Astrocyte (in vitro differentiated cells and primary cell): Measurements from ENCODE around the gene TMEM100. TPM values are rescaled to one million over a fixed set of nuclear protein-coding genes. Genes with fewer than 3 reads are reported as not detected.

Source experiments
- DNase-seq: peaks from one replicate; pipeline ENCODE4 v3.0.0-alpha.2; 2010; ENCODE audit warnings: low read depth
- FAIRE-seq: peaks from 2 replicates; lab custom pipeline; 2011; peaks lifted over from hg19 to GRCh38; lab: Jason Lieb, UNC
- H2AFZ ChIP-seq: 2 replicates; pipeline ENCODE4 v1.6.0; 2012; ENCODE audit warnings: low read depth, low read length, inconsistent platforms
- H3K27ac ChIP-seq: 2 replicates; pipeline ENCODE4 v1.5.1; 2011; ENCODE audit warnings: low read depth, low read length, inconsistent platforms
- H3K27me3 ChIP-seq: 2 replicates; pipeline ENCODE4 v1.6.0; 2011; ENCODE audit warnings: low read length, inconsistent platforms; ENCODE audit not compliant: insufficient read depth
- H3K36me3 ChIP-seq: 2 replicates; pipeline ENCODE4 v1.5.1; 2011; ENCODE audit warnings: low read length, inconsistent platforms; ENCODE audit not compliant: insufficient read depth
- H3K4me1 ChIP-seq: 2 replicates; pipeline ENCODE4 v1.5.1; 2011; ENCODE audit warnings: low read length, inconsistent platforms; ENCODE audit not compliant: insufficient read depth
- H3K4me2 ChIP-seq: 2 replicates; pipeline ENCODE4 v1.6.0; 2012; ENCODE audit warnings: low read length, inconsistent platforms
- H3K4me3 ChIP-seq: 2 replicates; pipeline ENCODE4 v1.5.1; 2011; ENCODE audit warnings: low read depth, mild to moderate bottlenecking, low read length, inconsistent platforms; ENCODE audit not compliant: insufficient read depth
- H3K79me2 ChIP-seq: 2 replicates; pipeline ENCODE4 v1.6.0; 2012; ENCODE audit warnings: mild to moderate bottlenecking, low read length, inconsistent platforms; ENCODE audit not compliant: insufficient read depth
- H3K9ac ChIP-seq: 2 replicates; pipeline ENCODE4 v1.6.0; 2012; ENCODE audit warnings: mild to moderate bottlenecking, low read length, inconsistent platforms
- H3K9me3 ChIP-seq: 2 replicates; pipeline ENCODE4 v1.5.1; 2012; ENCODE audit warnings: low read depth, mild to moderate bottlenecking, low read length, inconsistent platforms; ENCODE audit not compliant: insufficient read depth
- H4K20me1 ChIP-seq: 2 replicates; pipeline ENCODE4 v1.6.0; 2012; ENCODE audit warnings: low read length, inconsistent platforms; ENCODE audit not compliant: insufficient read depth
- H3K27ac Mint-ChIP-seq: one replicate; pipeline ENCODE4 v1.8.0; 2021; ENCODE audit warnings: mild to moderate bottlenecking, mixed read lengths; ENCODE audit not compliant: unreplicated experiment
- H3K27me3 Mint-ChIP-seq: one replicate; pipeline ENCODE4 v1.8.0; 2021; ENCODE audit warnings: low read depth, mixed read lengths; ENCODE audit not compliant: unreplicated experiment
- H3K36me3 Mint-ChIP-seq: one replicate; pipeline ENCODE4 v1.8.0; 2021; ENCODE audit warnings: low read depth, mixed read lengths; ENCODE audit not compliant: unreplicated experiment
- H3K4me1 Mint-ChIP-seq: one replicate; pipeline ENCODE4 v1.8.0; 2021; ENCODE audit warnings: low read depth, mixed read lengths; ENCODE audit not compliant: unreplicated experiment
- H3K4me3 Mint-ChIP-seq: one replicate; pipeline ENCODE4 v1.8.0; 2021; ENCODE audit warnings: mild to moderate bottlenecking, moderate library complexity, mixed read lengths; ENCODE audit not compliant: unreplicated experiment
- H3K9me3 Mint-ChIP-seq: one replicate; pipeline ENCODE4 v1.8.0; 2021; ENCODE audit warnings: mild to moderate bottlenecking, mixed read lengths; ENCODE audit not compliant: unreplicated experiment
- EZH2 ChIP-seq: IDR thresholded peaks from 2 replicates; pipeline ENCODE4 v1.6.1; 2012; ENCODE audit warnings: mild to moderate bottlenecking, low read length, inconsistent platforms; ENCODE audit not compliant: insufficient read depth
- total RNA-seq: library from RNA; stranded (reverse); gene quantifications from 2 replicates; pipeline ENCODE4 v1.2.1, GENCODE V29; 2021
- TF ChIP-seq, protein P1 (sequence below): IDR thresholded peaks from 2 replicates; pipeline ENCODE4 v1.5.1; 2011; ENCODE audit warnings: low read depth, mild to moderate bottlenecking, inconsistent platforms, low read length, moderate library complexity; ENCODE audit not compliant: insufficient read depth

Gene TMEM100
- total RNA-seq, 1 donor from 2014 or later = 7.3 TPM

DNA sequence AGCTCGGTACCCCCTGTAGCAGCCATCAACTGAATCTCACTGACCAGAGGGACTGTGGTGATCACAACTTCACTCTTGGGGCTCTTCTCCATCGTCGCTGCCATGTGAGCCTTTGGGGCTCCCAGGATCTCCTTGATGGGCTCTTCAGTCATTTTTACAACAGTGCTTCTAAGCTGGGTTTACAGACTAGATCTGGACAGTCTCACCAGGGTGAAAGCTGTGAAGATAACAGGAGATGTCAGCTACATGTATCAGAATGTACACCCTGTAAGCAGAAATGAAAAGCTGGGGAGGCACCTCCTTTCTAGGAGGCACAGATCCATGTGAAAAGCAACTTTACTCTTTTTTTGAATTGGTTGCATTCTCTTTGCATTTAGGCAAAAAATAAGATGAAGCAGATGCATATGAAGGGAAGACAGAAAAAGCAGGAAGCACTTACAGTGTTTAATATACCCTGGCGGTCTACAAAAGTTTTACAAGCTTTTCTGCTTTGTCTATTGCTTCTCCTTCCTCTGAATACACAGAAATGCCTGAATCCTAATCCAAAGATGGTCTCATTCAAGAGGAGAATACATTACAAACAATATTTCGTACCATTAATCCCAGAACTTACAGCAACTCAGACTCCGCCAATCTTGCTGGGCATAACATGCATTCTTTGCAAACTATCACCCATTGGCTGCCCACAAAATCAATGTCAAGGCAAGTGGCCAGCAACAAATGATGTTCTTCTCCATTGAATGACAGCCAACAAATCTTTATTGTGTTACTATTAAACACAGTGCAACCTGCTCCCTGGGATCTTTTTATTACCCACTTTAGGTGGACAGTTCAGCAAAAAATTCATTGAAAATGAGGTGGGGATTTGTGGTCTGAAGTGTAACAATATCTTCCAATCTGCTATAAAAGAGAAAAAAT is 1.5 kb downstream of the TMEM100 start:
- Histone ChIP-seq H3K9ac (no peak overlapping the region), H3K4me2 (no peak overlapping the region), H3K4me3 (no peak overlapping the region), H3K4me1 (peaks cover 19% of the 10 kb centered on the region), H3K27ac (no peak overlapping the region), H3K79me2 (no peaks in the 10 kb centered on the region), H4K20me1 (no peaks in the 10 kb centered on the region), H3K27me3 (no peaks in the 10 kb centered on the region), H3K9me3 (no peaks in the 10 kb centered on the region), H2AFZ (no peak overlapping the region), H3K36me3 (no peaks in the 10 kb centered on the region)
- Mint-ChIP-seq H3K4me1 (peaks cover 32% of the 10 kb centered on the region), H3K9me3 (no peaks in the 10 kb centered on the region), H3K27ac (no peak overlapping the region), H3K36me3 (no peaks in the 10 kb centered on the region), H3K27me3 (no peaks in the 10 kb centered on the region), H3K4me3 (peak overlapping the region; percentile 82)
- TF ChIP-seq EZH2 = no peak
- TF ChIP-seq, protein P1, sequence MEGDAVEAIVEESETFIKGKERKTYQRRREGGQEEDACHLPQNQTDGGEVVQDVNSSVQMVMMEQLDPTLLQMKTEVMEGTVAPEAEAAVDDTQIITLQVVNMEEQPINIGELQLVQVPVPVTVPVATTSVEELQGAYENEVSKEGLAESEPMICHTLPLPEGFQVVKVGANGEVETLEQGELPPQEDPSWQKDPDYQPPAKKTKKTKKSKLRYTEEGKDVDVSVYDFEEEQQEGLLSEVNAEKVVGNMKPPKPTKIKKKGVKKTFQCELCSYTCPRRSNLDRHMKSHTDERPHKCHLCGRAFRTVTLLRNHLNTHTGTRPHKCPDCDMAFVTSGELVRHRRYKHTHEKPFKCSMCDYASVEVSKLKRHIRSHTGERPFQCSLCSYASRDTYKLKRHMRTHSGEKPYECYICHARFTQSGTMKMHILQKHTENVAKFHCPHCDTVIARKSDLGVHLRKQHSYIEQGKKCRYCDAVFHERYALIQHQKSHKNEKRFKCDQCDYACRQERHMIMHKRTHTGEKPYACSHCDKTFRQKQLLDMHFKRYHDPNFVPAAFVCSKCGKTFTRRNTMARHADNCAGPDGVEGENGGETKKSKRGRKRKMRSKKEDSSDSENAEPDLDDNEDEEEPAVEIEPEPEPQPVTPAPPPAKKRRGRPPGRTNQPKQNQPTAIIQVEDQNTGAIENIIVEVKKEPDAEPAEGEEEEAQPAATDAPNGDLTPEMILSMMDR = no peak
- FAIRE-seq (no peak), DNase-seq (no peak)

DNA sequence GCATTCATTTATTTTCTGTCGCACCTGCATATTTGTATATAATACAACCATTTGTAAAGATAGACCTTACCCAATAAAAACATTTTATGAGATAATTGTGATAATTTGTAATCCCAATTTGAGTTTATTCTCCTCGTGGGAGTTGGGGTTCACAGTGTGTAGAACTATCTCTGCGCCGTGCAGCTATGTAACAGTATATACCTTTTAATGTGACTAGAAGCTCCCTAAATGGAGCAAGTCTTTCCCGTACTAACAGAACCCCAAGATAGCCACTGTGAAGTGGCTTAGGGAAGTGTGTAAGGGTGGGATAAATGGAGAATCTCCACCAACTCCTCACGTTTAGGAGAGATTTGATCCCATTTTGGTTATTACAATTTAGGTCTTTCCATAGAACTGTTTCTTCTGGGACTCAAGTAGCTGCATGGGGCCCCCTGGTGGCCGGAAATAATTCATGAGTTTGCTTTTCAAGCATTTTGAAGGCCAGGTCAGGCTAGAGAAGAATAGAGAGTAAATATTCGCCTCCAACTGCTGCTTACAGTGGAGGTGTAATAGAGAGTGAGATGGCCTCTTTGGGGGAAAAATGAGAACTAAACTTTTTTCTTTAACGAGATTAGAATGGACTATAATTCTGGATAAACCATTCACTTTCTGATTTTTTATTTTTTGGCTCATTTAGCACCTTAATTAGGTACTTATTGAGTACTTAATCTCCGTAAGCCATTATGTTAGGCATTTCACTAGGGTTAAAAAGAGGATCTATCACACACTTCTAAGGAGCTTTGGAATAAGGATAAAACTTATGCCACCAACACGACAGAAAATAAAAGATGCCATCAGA is 4.5 kb downstream of the TMEM100 start:
- no peaks in the 10 kb centered on the region for H3K27me3 ChIP-seq
- no peak overlapping the region for H3K9ac ChIP-seq
- Mint-ChIP-seq H3K4me3 (no peak overlapping the region), H3K9me3 (no peaks in the 10 kb centered on the region), H3K4me1 (peaks cover 22% of the 10 kb centered on the region), H3K27ac (no peak overlapping the region), H3K36me3 (no peaks in the 10 kb centered on the region), H3K27me3 (no peaks in the 10 kb centered on the region)
- H2AFZ ChIP-seq = no peak overlapping the region
- no peak for FAIRE-seq
- H4K20me1 ChIP-seq = no peaks in the 10 kb centered on the region
- H3K9me3 ChIP-seq = no peaks in the 10 kb centered on the region
- H3K4me3 ChIP-seq = no peak overlapping the region
- H3K4me1 ChIP-seq = peaks cover 13% of the 10 kb centered on the region
- H3K4me2 ChIP-seq = no peak overlapping the region
- TF ChIP-seq, protein P1 = peak; percentile 77
- no peak for TF ChIP-seq EZH2
- DNase-seq = peak; percentile 30
- H3K36me3 ChIP-seq = no peaks in the 10 kb centered on the region
- H3K27ac ChIP-seq = no peak overlapping the region
- no peaks in the 10 kb centered on the region for H3K79me2 ChIP-seq
